H9 (cell line): ENCODE measurements around the gene ZNF106. TPM values are rescaled to one million over a fixed set of nuclear protein-coding genes. Genes with fewer than 3 reads are reported as not detected.

Experiments used
- DNase-seq: peaks from one replicate; pipeline ENCODE4 v3.0.0-alpha.2; 2017
- H2AFZ ChIP-seq: one replicate; pipeline ENCODE4 v1.6.1; 2013; ENCODE audit warnings: mild to moderate bottlenecking, low read length, control low read depth, moderate library complexity
- H2AK5ac ChIP-seq: 2 replicates; pipeline ENCODE4 v1.6.1; 2013; ENCODE audit warnings: low read length, control low read depth, mixed read lengths; ENCODE audit not compliant: insufficient read length
- H2BK120ac ChIP-seq: one replicate; pipeline ENCODE4 v1.6.1; 2013; ENCODE audit warnings: low read depth, mild to moderate bottlenecking, low read length, control low read depth, inconsistent platforms; ENCODE audit not compliant: poor library complexity, severe bottlenecking
- H2BK12ac ChIP-seq: 2 replicates; pipeline ENCODE4 v1.6.1; 2013; ENCODE audit warnings: low read length, control low read depth, mixed read lengths, low read depth; ENCODE audit not compliant: insufficient read length
- H2BK15ac ChIP-seq: 2 replicates; pipeline ENCODE4 v1.6.1; 2013; ENCODE audit warnings: low read depth, low read length, control low read depth
- H2BK20ac ChIP-seq: one replicate; pipeline ENCODE4 v1.6.1; 2013; ENCODE audit warnings: low read depth, mild to moderate bottlenecking, low read length, control low read depth, inconsistent platforms; ENCODE audit not compliant: poor library complexity, severe bottlenecking
- H2BK5ac ChIP-seq: 2 replicates; pipeline ENCODE4 v1.6.1; 2013; ENCODE audit warnings: low read length, control low read depth, mixed read lengths; ENCODE audit not compliant: insufficient read length
- H3K14ac ChIP-seq: 2 replicates; pipeline ENCODE4 v1.6.1; 2013; ENCODE audit warnings: low read length, control low read depth; ENCODE audit not compliant: insufficient read depth
- H3K18ac ChIP-seq: 2 replicates; pipeline ENCODE4 v1.6.1; 2013; ENCODE audit warnings: low read depth, mild to moderate bottlenecking, mixed read lengths, low read length, control low read depth; ENCODE audit not compliant: insufficient read length
- H3K23ac ChIP-seq: 2 replicates; pipeline ENCODE4 v1.6.1; 2013; ENCODE audit warnings: low read length, control low read depth, mixed read lengths, low read depth; ENCODE audit not compliant: insufficient read length
- H3K23me2 ChIP-seq: 2 replicates; pipeline ENCODE4 v1.6.1; 2013; ENCODE audit warnings: low read depth, mild to moderate bottlenecking, mixed read lengths, low read length, control low read depth; ENCODE audit not compliant: insufficient read length, poor library complexity, severe bottlenecking
- H3K27ac ChIP-seq: 2 replicates; pipeline ENCODE4 v1.5.1; 2013; ENCODE audit warnings: low read length, control low read depth, mixed read lengths, low read depth; ENCODE audit not compliant: insufficient read length
- H3K27me3 ChIP-seq: 2 replicates; pipeline ENCODE4 v1.6.1; 2013; ENCODE audit warnings: low read length, control low read depth, inconsistent platforms; ENCODE audit not compliant: insufficient read depth
- H3K4ac ChIP-seq: 2 replicates; pipeline ENCODE4 v1.6.1; 2013; ENCODE audit warnings: low read depth, mild to moderate bottlenecking, control low read depth, inconsistent platforms, low read length, moderate library complexity
- H3K4me1 ChIP-seq: 2 replicates; pipeline ENCODE4 v1.6.1; 2013; ENCODE audit warnings: low read length, control low read depth, inconsistent platforms; ENCODE audit not compliant: insufficient read depth
- H3K4me2 ChIP-seq: 2 replicates; pipeline ENCODE4 v1.6.1; 2013; ENCODE audit warnings: low read length, control low read depth, mixed read lengths; ENCODE audit not compliant: insufficient read length, insufficient read depth
- H3K56ac ChIP-seq: 2 replicates; pipeline ENCODE4 v1.6.1; 2013; ENCODE audit warnings: low read depth, mild to moderate bottlenecking, mixed read lengths, low read length, control low read depth; ENCODE audit not compliant: insufficient read length
- H3K79me1 ChIP-seq: 2 replicates; pipeline ENCODE4 v1.6.1; 2013; ENCODE audit warnings: low read depth, mild to moderate bottlenecking, moderate library complexity, low read length, control low read depth, inconsistent platforms; ENCODE audit not compliant: insufficient read depth, poor library complexity, severe bottlenecking
- H3K79me2 ChIP-seq: 2 replicates; pipeline ENCODE4 v1.6.1; 2013; ENCODE audit warnings: low read length, control low read depth, inconsistent platforms; ENCODE audit not compliant: insufficient read depth
- H3K9ac ChIP-seq: 2 replicates; pipeline ENCODE4 v1.6.1; 2013; ENCODE audit warnings: low read length, control low read depth, mixed read lengths; ENCODE audit not compliant: insufficient read length; ENCODE audit errors: extremely low read depth
- H3K9me3 ChIP-seq: one replicate; pipeline ENCODE4 v1.6.1; 2013; ENCODE audit warnings: low read depth, low read length, inconsistent platforms; ENCODE audit not compliant: control insufficient read depth
- H3T11ph ChIP-seq: one replicate; pipeline ENCODE4 v1.6.1; 2013; ENCODE audit warnings: mild to moderate bottlenecking, low read length, control low read depth, inconsistent platforms
- H4K20me1 ChIP-seq: one replicate; pipeline ENCODE4 v1.6.1; 2013; ENCODE audit not compliant: control insufficient read depth, insufficient read length, insufficient read depth
- H4K5ac ChIP-seq: 2 replicates; pipeline ENCODE4 v1.6.1; 2013; ENCODE audit warnings: low read depth, mild to moderate bottlenecking, mixed read lengths, low read length, control low read depth; ENCODE audit not compliant: insufficient read length
- H4K8ac ChIP-seq: replicated peaks from 2 replicates; pipeline ENCODE4 v1.6.1; 2013; ENCODE audit warnings: low read length, control low read depth, mixed read lengths, low read depth; ENCODE audit not compliant: insufficient read length
- H4K91ac ChIP-seq: 2 replicates; pipeline ENCODE4 v1.6.1; 2013; ENCODE audit warnings: low read depth, mild to moderate bottlenecking, moderate library complexity, mixed read lengths, low read length, control low read depth; ENCODE audit not compliant: insufficient read length
- H3K27ac Mint-ChIP-seq, 3 experiments: 2 replicates in 2 of 3; 3 replicates in 1 of 3; pipeline ENCODE4 v1.8.0; 2020 to 2021; ENCODE audit warnings: mixed read lengths in 3 of 3, mild to moderate bottlenecking in 1 of 3, moderate library complexity in 1 of 3
- H3K27me3 Mint-ChIP-seq: 2 replicates; pipeline ENCODE4 v1.8.0; 2021; ENCODE audit warnings: low read depth, mild to moderate bottlenecking, moderate library complexity, mixed read lengths
- H3K36me3 Mint-ChIP-seq, 3 experiments: 2 replicates in 2 of 3; 3 replicates in 1 of 3; pipeline ENCODE4 v1.8.0; 2020 to 2021; ENCODE audit warnings: low read depth in 3 of 3, mixed read lengths in 3 of 3; ENCODE audit not compliant: insufficient read depth in 1 of 3
- H3K4me1 Mint-ChIP-seq, 2 experiments: 2 replicates each; pipeline ENCODE4 v1.8.0; 2020; ENCODE audit warnings: mixed read lengths in 2 of 2
- H3K4me3 Mint-ChIP-seq, 2 experiments: 2 replicates in 1 of 2; 3 replicates in 1 of 2; pipeline ENCODE4 v1.8.0; 2020 to 2021; ENCODE audit warnings: mild to moderate bottlenecking in 2 of 2, mixed read lengths in 2 of 2, moderate library complexity in 1 of 2
- H3K9me3 Mint-ChIP-seq, 2 experiments: 2 replicates in 1 of 2; 3 replicates in 1 of 2; pipeline ENCODE4 v1.8.0; 2020; ENCODE audit warnings: mild to moderate bottlenecking in 2 of 2, mixed read lengths in 2 of 2, moderate library complexity in 1 of 2
- WGBS: extraction: QIAGEN DNeasy Blood & Tissue Kit; methylation state at CpG from one replicate; pipeline ENCODE4 v1.1.7; 2013; ENCODE audit warnings: missing lambda C conversion rate, low lambda C conversion rate, mixed read lengths; ENCODE audit not compliant: insufficient read length; ENCODE audit errors: extremely low coverage; 5-methylcytosine and 5-hydroxymethylcytosine counted together
- total RNA-seq: library from RNA; stranded (reverse); gene quantifications from 2 replicates; pipeline ENCODE4 v1.2.1, GENCODE V29; 2021
- TF ChIP-seq, protein P1 (sequence below): fragments of 200-600 bp; sonication (generic); conservative IDR thresholded peaks from 3 replicates; pipeline ENCODE4 v1.8.0; 2021; ENCODE audit warnings: antibody characterized with exemption, mild to moderate bottlenecking

Gene ZNF106
- total RNA-seq, 1 experiment from 2014 or later = 55.0 TPM

DNA sequence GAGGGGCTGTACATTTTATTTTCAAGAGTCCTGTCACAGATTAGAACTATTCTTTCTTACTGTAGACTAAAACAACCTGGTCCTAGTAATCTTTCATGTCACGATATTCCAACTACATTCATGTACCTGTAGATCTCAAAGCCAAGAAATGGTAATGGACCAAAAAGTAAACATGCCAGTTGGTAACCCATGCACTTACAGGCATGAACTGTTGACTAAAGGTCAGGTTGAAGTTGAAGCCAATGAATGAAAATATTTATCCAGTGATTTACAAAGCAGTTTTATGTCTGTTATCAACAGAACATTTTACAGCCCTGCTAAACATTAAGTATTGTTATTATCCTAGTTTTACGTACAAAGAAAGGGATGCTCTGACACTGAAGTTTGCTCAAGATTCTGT is 32.4 kb upstream of the ZNF106 start:
- H3K9me3 ChIP-seq = no peaks in the 10 kb centered on the region
- no peak overlapping the region for H3K18ac ChIP-seq
- H3T11ph ChIP-seq = no peak overlapping the region
- Mint-ChIP-seq H3K36me3 (peaks cover 7 to 47% (median 31%) of the 10 kb centered on the region in 3 experiments), H3K27me3 (no peaks in the 10 kb centered on the region), H3K9me3 (no peaks in the 10 kb centered on the region), H3K4me3 (no peak overlapping the region), H3K4me1 (no peaks in the 10 kb centered on the region), H3K27ac (no peak overlapping the region; a peak in 1 of 7 replicates)
- no peak overlapping the region for H2BK20ac ChIP-seq
- no peaks in the 10 kb centered on the region for H3K27me3 ChIP-seq
- no peaks in the 10 kb centered on the region for H3K23me2 ChIP-seq
- H3K56ac ChIP-seq = no peak overlapping the region
- no CpG with 5 or more reads among the region's 2 CpGs for WGBS
- H2AFZ ChIP-seq = no peak overlapping the region
- H2BK120ac ChIP-seq = no peak overlapping the region
- no peak overlapping the region for H3K4me2 ChIP-seq
- no peak overlapping the region for H3K23ac ChIP-seq
- H4K5ac ChIP-seq = no peak overlapping the region
- H2BK15ac ChIP-seq = no peak overlapping the region
- H2BK12ac ChIP-seq = no peak overlapping the region
- no peak overlapping the region for H3K27ac ChIP-seq
- DNase-seq = no peak
- H3K14ac ChIP-seq = no peak overlapping the region
- H3K9ac ChIP-seq = no peak overlapping the region
- no peak overlapping the region for H2AK5ac ChIP-seq
- H3K4ac ChIP-seq = no peak overlapping the region
- no peaks in the 10 kb centered on the region for H3K4me1 ChIP-seq
- no peaks in the 10 kb centered on the region for H3K79me1 ChIP-seq
- no peaks in the 10 kb centered on the region for H3K79me2 ChIP-seq
- no peak overlapping the region for H2BK5ac ChIP-seq
- no peaks in the 10 kb centered on the region for H4K20me1 ChIP-seq
- TF ChIP-seq, protein P1, sequence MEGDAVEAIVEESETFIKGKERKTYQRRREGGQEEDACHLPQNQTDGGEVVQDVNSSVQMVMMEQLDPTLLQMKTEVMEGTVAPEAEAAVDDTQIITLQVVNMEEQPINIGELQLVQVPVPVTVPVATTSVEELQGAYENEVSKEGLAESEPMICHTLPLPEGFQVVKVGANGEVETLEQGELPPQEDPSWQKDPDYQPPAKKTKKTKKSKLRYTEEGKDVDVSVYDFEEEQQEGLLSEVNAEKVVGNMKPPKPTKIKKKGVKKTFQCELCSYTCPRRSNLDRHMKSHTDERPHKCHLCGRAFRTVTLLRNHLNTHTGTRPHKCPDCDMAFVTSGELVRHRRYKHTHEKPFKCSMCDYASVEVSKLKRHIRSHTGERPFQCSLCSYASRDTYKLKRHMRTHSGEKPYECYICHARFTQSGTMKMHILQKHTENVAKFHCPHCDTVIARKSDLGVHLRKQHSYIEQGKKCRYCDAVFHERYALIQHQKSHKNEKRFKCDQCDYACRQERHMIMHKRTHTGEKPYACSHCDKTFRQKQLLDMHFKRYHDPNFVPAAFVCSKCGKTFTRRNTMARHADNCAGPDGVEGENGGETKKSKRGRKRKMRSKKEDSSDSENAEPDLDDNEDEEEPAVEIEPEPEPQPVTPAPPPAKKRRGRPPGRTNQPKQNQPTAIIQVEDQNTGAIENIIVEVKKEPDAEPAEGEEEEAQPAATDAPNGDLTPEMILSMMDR = no peak
- H4K8ac ChIP-seq = no peak overlapping the region
- no peak overlapping the region for H4K91ac ChIP-seq
